SU-DHL-6 (cell line): ENCODE measurements around the gene NTRK2.

Source experiments
- EZH2phosphoT487 ChIP-seq: fragments of 200-600 bp; sonication (generic), shearing (Covaris generic); conservative IDR thresholded peaks from 2 replicates; pipeline ENCODE4 v1.6.1; 2018; ENCODE audit warnings: mild to moderate bottlenecking, antibody characterized with exemption, low read length, moderate library complexity, mixed read lengths
- TF ChIP-seq, protein P1 (sequence below): fragments of 200-600 bp; sonication (generic); IDR thresholded peaks from one replicate; pipeline ENCODE4 v1.5.1; 2017; ENCODE audit warnings: antibody characterized with exemption, mild to moderate bottlenecking, low read length, moderate library complexity; ENCODE audit not compliant: insufficient read depth, poor library complexity, severe bottlenecking

DNA sequence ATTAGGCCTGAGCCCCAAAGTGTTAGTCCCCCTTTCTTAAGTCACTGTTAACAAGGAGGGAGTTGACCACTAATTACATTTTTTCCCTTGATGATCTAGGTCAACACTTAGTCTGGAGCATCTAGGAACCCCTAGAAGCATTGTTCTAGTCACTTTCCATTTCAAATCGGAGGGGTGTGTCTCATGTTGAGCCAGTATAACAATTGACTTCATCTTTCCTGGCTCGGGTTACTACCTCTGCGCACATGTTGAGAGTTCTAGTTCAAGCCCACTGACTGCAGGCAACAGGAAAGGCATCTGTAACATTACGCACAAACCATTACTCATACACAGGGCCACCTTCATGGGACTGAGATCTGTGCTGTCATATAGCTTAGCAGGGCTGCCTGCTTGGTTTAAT, 164.9 kb downstream of the NTRK2 start:
- TF ChIP-seq, protein P1, sequence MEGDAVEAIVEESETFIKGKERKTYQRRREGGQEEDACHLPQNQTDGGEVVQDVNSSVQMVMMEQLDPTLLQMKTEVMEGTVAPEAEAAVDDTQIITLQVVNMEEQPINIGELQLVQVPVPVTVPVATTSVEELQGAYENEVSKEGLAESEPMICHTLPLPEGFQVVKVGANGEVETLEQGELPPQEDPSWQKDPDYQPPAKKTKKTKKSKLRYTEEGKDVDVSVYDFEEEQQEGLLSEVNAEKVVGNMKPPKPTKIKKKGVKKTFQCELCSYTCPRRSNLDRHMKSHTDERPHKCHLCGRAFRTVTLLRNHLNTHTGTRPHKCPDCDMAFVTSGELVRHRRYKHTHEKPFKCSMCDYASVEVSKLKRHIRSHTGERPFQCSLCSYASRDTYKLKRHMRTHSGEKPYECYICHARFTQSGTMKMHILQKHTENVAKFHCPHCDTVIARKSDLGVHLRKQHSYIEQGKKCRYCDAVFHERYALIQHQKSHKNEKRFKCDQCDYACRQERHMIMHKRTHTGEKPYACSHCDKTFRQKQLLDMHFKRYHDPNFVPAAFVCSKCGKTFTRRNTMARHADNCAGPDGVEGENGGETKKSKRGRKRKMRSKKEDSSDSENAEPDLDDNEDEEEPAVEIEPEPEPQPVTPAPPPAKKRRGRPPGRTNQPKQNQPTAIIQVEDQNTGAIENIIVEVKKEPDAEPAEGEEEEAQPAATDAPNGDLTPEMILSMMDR = no peak
- no peak for TF ChIP-seq EZH2phosphoT487
